ENCODE data around the gene GRIP1.
"Not testable (repeated sequence)": the region's sequence is repeated elsewhere in the genome, so short reads cannot be mapped to it uniquely, and the experiment has no call there.

The GRIP1 gene

DNA sequence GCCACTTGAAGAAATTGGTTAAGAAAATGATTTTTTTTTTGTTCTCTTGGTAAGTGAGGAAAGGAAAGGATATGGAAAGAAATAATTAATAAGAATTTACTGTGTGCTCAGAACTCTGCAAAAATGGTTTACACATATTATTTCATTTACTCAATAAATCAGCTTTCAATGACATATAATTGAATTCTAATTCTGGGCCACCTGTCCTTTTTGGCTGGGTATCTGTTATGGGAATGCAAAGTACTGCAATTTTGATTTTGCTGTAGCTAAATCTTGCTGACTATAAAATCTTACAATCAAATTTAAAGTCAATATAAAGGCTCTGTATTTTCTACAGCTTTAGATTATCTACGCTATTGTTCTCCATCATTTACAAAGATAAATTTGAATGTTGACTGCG, 147.1 kb downstream of the GRIP1 start:
- no peak for DNase-seq (ENCODE audit: low read depth in 1 of 2, low spot score in 1 of 2)

DNA sequence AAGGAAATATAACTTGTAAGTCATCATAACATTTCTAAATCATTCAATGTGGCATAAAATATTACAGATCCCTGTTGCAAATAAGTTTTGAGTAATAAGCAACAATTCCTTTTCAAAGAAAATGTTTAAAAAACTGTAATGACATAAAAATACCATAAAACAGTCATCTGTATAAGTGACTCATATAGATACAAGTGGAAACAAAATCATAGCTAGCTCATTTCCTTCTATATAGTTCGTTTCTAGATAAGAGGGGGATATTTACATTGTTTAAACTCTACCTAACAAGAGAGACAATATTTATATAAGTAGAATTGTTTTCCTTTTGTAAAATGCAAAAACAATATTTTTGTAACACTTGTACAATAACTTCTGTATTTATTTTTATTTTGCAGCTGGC, 148.9 kb downstream of the GRIP1 start:
- DNase-seq (ENCODE audit: low read depth in 1 of 2, low spot score in 1 of 2), result no peak

GRCh38 chr12:66516561-66516960, 162.3 kb downstream of the GRIP1 start:
- DNase-seq (ENCODE audit: low read depth in 1 of 2, low spot score in 1 of 2), result no peak

GRCh38 chr12:66516133-66516532, 162.7 kb downstream of the GRIP1 start:
- DNase-seq (ENCODE audit: low read depth in 1 of 2, low spot score in 1 of 2), result no peak

- no peak for DNase-seq (ENCODE audit: low read depth in 1 of 2, low spot score in 1 of 2)
These were observed 164.3 kb downstream of the GRIP1 start for GRCh38 chr12:66514581-66514980.

- DNase-seq (ENCODE audit: low read depth in 1 of 2, low spot score in 1 of 2), result no peak
These were observed 170.9 kb downstream of the GRIP1 start for GRCh38 chr12:66508025-66508424.

DNA sequence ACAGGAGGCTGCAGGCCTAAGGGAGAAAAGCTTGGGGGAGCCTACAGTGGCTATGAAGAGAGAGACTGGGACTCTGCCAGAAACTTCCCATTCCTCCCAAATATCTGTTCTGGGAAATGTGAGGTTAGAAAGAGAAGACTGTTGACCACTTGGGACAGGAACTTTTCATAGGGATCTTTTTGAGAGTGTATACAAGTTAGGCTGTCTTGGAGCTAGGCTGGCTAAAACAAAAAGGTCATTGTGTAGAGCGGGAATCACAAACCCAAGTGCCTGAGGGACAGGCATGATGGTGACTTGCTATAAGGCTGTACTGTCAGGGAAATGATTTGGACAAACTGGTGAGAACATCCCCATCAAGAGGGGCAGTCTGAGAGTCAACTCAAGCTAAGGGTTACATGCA, 175.1 kb downstream of the GRIP1 start:
- no peak for DNase-seq (ENCODE audit: low read depth in 1 of 2, low spot score in 1 of 2)

DNA sequence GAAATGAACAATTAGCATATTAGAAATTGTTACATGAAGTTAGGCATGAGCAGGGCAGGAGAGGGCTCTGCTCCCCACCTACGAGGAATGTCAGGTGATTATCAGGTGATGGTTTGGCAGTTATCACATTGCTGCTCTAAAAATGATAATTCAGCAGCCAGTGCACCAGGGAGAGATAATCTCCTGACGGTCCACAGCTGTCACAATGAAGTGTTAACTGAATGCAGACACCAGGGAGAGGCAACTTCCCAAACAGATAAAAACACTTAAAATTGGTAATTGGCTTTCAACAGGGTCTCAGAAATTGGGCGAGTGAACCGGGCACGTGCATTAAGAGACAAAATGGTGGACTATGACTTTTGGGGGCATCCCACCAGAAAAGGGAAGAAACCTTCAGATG, 176.0 kb downstream of the GRIP1 start:
- no peak for DNase-seq (ENCODE audit: low read depth in 1 of 2, low spot score in 1 of 2)

GRCh38 chr12:66500841-66501240, 178.0 kb downstream of the GRIP1 start:
- no peak for DNase-seq (ENCODE audit: low read depth in 1 of 2, low spot score in 1 of 2)

DNA sequence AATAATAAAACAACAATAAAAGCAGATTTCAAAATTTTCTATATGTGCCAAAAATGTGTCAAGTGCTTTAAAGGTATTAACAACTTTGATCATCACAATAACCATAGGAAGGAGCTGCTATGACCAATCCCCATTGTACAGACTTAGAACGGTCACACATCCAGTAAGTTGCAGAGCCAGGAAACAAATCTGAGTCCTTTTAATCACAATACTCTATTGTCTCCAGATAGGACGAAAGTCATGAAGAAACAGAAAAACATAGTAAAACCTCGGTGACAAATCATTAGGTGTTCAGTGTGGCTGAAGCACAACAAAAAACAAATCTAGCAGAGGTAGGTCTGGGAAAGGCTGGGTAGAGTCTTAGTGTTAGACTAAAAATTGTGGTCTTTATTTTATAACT, 178.8 kb downstream of the GRIP1 start:
- no peak for DNase-seq (ENCODE audit: low read depth in 1 of 2, low spot score in 1 of 2)

DNA sequence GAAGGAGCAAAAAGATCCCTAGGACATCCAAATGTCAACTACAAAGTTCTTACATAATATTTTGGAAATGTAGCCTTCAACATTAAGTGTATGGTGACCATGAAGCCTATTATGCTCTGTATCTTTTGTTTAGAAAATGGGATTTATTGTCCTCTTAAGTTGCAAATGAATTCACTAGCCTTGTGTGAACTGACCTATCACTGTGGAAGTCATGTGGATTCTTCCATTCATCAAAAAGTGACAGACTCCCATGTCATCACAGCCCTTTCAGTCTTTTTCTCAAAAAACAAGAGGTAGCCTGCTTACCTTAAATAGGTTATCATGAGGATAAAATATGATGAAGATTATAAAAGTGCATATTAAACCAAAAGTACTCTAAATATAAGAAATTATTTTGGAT, 179.9 kb downstream of the GRIP1 start:
- no peak for DNase-seq (ENCODE audit: low read depth in 1 of 2, low spot score in 1 of 2)

GRCh38 chr12:66498059-66498458, 180.8 kb downstream of the GRIP1 start:
- not testable (repeated sequence) for DNase-seq (ENCODE audit: low read depth in 1 of 2, low spot score in 1 of 2)

DNA sequence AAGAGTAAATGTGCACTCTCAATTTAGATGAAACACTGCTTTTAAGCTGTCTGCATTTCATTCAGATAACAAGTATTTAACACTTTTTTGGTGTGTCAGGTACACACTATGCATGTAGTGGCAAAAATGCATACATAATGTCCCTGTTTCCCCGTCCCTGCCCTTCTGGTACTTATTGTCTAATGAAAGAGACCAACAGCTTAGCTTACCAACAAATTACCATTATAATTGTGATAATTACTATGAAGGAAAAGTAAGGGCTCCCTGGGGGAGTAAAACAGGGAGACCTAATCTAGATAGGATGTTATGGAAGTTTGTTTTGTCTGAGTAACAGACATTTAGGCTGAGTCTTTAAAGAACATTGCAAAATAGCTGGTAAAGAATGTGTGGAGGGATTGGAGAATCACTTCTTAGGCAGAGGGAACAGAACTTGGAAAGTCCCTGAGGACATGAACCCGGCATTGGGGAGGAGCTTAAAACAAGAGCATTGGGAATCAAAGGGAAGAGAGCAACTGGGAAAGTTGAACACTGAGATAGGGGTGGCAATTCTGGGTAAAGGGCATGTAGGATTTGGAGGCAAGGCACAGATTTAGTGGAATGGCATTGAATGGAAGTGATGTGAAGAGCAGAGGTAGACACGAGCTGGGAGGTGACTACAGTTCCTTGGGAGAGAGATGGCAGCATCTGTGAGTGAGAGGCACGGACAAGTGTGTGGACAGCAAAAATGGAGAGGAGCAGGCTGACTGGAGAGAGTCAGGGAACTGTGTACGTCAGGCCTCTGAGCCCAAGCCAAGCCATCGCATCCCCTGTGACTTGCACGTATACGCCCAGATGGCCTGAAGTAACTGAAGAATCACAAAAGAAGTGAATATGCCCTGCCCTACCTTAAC, 181.6 kb downstream of the GRIP1 start:
- DNase-seq (ENCODE audit: low read depth in 1 of 2, low spot score in 1 of 2), result no peak

DNA sequence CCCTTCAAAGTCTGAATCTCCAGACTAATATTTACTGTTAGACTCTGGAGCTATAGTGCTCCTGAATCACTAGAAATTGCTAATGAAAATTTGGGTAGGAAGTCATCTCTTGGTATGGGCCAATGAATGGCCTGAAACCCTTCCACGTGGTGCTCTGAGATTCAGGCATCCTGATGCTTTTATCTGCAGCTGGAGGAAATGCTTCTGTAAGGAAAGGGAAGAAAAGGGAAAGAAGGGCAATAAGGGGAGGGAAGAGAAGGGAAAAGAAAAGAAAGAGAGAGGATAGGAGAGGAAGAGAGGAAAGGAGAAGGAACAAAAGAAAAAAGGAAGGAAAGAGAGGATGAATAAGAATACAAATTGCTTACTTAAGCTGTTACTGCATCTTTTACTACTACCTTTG, 182.3 kb downstream of the GRIP1 start:
- DNase-seq (ENCODE audit: low read depth in 1 of 2, low spot score in 1 of 2), result no peak

DNA sequence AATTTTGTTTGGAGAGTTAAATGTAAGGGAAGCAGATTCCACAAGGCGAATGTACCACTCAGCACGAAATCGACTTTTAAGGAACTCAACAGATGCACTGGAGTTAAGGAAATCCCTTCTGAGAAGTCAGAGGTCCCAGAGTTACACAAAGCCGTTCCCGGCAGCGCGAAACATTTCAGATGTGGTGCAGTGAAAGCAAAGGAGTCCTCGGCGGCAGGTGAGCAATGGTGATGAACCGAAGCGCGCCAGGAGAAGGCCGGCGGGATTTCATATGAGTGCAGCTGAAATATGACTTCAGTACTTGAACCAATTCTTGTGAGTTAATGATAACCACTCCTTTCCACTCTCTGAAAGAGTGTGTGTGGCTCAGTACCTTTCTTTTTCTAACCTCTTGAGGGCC, 183.2 kb downstream of the GRIP1 start:
- DNase-seq (ENCODE audit: low read depth in 1 of 2, low spot score in 1 of 2), result no peak

- no peak for DNase-seq (ENCODE audit: low read depth in 1 of 2, low spot score in 1 of 2)
These were observed 185.1 kb downstream of the GRIP1 start for GRCh38 chr12:66493819-66494218.

DNA sequence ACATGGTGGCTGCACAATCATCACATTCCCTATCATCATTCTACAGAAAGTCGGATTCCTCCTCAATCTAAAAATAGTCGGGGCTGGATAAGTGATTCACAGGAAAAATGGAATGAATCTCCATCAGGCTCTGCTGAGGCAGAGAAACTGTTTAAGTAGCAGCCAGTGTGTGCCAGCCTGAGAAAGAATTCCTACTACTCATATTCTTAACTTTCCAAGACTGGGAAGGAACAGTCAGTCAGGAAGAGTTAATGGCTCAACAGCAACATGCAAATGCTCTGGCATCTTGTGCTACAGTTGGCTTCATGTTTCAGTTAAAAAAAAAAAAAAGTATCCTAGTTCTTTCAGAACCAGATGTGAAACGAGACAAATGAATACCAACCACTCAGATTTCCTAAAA, 187.0 kb downstream of the GRIP1 start:
- no peak for DNase-seq (ENCODE audit: low read depth in 1 of 2, low spot score in 1 of 2)

DNA sequence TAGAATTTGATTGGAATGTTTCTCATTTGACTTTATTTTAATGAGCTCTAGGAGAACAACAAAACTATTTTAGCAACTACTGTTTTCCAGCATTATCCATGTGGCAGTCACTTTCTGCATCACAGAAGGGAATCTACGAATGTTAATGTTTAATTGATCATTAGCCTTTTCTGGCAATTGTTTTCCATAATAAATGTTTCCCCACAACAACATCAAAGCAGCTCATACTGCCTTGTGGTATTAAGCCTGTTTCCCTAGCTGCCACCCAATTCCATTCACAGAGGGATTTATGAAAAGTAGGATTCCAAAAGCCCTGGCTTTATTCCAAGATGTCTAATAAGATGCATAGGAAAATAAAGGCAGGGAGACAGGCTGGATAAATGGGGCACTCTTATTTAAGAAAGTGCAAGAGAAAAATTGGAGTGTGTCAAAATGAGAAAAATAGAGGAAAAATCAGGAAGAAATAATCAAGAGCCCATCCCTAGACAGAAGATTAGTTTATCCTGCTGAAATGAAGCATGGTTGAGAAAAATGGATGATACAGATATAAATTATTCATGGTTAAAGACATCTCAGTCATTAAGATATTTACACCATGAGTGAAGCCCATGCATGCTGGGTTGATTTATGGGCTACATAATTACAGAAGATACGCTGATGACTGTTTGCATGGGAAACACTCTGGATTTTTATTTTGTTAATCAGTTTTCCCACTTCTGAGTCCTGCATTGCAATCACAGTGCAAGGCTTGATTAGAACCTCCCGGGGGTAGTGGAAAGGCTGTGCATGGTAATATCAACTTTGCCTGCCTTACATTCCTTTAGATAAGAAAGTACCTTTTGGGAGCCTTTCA, 196.3 kb downstream of the GRIP1 start:
- no peak for DNase-seq (ENCODE audit: low read depth in 1 of 2, low spot score in 1 of 2)

GRCh38 chr12:66467932-66468331, 210.9 kb downstream of the GRIP1 start:
- DNase-seq (ENCODE audit: low read depth in 1 of 2, low spot score in 1 of 2), result no peak

DNA sequence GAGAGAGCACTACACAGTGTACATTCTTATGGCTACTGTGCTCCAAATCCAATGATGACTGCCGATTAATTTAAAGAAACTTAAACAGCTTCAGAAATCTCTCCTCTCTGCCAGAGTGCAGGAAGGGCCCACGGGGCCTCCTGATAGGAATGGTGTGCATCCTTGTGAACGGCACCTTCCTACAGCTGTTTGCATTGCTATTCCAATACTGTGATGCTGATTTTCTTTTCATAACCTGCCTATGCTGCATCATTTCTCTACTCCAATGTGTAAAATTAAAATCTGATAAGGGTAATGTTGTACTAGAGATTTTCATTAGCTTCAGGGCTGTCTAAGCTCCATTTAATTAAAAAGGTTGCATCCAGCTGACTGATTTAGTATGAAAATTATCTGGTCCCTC, 217.5 kb downstream of the GRIP1 start:
- DNase-seq (ENCODE audit: low read depth in 1 of 2, low spot score in 1 of 2), result no peak

DNA sequence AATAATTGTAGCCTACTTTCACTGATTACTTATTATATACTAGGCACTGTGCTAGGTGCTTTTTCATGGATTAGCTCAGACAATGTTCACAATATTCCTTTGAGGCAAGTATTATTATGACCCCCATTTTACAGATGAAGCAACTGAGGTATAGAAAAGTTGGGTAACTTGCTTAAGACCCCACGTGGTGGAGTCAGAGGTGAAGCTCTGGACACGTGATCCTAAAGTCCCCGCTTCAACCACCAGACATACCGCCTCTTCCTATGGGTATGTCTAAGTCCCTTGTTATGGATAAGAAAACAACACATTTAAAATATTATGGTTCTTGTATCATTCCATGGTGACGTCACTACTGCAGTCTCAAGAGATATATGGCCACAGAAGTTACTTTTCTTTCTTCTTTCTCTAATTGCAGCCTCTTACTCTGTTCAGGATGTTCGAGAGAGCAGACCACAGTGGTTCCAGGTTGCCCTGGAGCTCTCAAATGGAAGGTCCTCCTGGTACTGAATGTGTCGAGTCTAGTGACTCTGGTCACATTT, 218.9 kb downstream of the GRIP1 start:
- DNase-seq (ENCODE audit: low read depth in 1 of 2, low spot score in 1 of 2), result no peak

GRCh38 chr12:66456612-66457011, 222.3 kb downstream of the GRIP1 start:
- DNase-seq (ENCODE audit: low read depth in 1 of 2, low spot score in 1 of 2), result no peak

All from stimulated activated CD4-positive, alpha-beta T cell treated with anti-CD3 and anti-CD28 coated beads, Interleukin-15, amount 100 ng/mL, for 1 hour (primary cell).